ENCODE data around the gene PLCD3. TPM values are rescaled to one million over a fixed set of nuclear protein-coding genes. Genes with fewer than 3 reads are reported as not detected.
A peak's percentile ranks its signal among the peaks of the same experiment; 100 is the strongest.

The PLCD3 gene
- total RNA-seq, 4 donors from 2014 or later: 44.7 to 87.1 (median 58.3) TPM

DNA sequence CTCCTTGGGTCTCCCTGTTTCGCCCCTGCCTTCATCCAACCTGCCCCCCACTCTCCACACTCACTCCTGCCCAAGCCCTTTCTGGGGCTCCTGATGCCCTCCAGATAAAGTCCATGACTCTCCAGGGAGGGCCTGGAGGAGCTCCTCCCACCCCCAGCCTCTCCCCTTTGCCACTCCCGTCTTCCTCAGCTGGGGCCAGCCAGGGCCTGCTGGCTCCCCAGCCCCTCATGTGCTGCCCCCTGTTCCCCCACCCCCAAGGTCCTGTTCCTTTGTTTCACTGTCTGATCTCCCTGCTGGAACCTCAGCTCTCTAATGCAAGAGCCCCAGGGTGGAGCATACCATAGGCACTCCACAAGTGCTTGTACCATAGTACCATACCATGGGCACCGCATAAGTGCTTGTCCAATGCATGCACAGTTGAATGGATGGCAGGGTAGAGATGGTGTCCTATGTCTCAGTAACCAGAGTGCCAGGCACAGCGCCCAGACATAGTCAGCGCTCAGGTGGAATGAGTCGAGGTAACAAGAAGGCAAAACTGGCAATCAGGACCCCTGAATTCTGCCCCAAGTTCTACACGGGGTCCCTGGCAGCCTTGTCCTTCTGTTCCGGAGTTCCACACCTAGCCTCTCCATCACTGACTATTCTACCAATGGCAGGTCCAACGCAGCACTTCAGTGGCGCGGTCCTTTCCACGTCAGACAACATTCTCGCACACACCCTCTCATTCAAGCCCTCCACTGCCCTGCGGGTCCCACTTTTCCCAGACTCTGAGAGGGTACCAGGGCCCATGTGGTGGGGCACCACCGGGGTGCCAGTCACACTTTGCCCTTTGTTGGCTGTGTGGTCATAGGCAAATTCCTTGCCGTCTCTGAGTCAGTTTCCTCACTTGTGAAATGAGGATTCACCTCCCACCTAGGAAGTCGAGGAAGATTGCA lies 1.4 kb downstream of the PLCD3 start:
- Histone ChIP-seq H3K36me3 (no peaks in the 10 kb centered on the region), H3K4me1 (peaks cover 61% of the 10 kb centered on the region), H3K4me3 (peak overlapping the region; percentile 96), H3K27ac (no peak overlapping the region), H3K27me3 (no peaks in the 10 kb centered on the region), H3K9me3 (no peaks in the 10 kb centered on the region)
- TF ChIP-seq EP300 (IDR thresholded peaks at IDR 0.05) (no peak), POLR2AphosphoS5 (IDR thresholded peaks at IDR 0.05) (no peak), POLR2A (IDR thresholded peaks at IDR 0.05) (no peak)
- TF ChIP-seq, protein P1, sequence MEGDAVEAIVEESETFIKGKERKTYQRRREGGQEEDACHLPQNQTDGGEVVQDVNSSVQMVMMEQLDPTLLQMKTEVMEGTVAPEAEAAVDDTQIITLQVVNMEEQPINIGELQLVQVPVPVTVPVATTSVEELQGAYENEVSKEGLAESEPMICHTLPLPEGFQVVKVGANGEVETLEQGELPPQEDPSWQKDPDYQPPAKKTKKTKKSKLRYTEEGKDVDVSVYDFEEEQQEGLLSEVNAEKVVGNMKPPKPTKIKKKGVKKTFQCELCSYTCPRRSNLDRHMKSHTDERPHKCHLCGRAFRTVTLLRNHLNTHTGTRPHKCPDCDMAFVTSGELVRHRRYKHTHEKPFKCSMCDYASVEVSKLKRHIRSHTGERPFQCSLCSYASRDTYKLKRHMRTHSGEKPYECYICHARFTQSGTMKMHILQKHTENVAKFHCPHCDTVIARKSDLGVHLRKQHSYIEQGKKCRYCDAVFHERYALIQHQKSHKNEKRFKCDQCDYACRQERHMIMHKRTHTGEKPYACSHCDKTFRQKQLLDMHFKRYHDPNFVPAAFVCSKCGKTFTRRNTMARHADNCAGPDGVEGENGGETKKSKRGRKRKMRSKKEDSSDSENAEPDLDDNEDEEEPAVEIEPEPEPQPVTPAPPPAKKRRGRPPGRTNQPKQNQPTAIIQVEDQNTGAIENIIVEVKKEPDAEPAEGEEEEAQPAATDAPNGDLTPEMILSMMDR (IDR thresholded peaks at IDR 0.05): no peak
- WGBS: 64% methylated on average over 16 of the region's 17 CpGs
- no peak for DNase-seq (ENCODE audit: low spot score in 2 of 2)

DNA sequence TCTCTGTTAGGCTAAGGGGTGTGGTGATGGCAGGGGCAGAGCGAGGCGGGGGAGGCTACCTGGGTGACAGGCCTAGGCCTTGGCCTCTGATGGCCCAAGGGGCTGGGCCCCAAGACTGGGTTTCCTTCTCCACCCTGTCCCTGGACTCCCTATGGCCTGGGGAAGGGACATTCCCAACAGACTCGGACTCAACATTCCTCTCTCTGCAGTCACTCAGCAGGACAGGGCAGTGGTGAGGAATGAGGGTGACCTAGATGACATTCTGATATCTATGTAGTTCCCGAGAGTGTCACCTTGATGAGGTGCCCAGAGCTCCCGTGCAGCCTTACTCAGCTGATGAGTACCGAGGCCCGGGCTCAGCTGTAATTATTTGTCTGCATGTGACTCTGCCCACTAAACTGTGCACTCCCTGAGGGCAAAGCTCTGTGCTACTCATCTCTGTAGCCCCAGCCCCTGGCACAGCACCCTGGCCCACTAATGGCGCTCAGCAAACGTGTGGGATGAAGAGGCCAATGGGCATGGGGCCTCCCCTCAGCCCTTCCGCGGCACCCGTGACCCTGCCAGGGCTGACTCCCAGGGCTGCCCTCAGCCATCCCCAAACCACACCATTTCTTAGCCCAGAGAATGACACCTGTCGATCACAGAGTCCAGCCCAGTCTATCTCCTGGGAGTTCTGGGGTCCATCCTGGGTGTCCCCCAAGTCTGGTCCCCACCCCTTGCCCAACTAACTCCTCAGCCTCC lies 2.2 kb downstream of the PLCD3 start:
- peaks cover 58% of the 10 kb centered on the region for H3K4me1 ChIP-seq
- H3K4me3 ChIP-seq: peak overlapping the region; percentile 96
- peak overlapping the region; percentile 12 for H3K27ac ChIP-seq
- 64% methylated on average over 12 of the region's 13 CpGs for WGBS
- TF ChIP-seq, protein P1 (IDR thresholded peaks at IDR 0.05): no peak
- H3K36me3 ChIP-seq: no peaks in the 10 kb centered on the region
- DNase-seq (ENCODE audit: low spot score in 2 of 2): no peak
- H3K9me3 ChIP-seq: no peaks in the 10 kb centered on the region
- H3K27me3 ChIP-seq: no peaks in the 10 kb centered on the region

DNA sequence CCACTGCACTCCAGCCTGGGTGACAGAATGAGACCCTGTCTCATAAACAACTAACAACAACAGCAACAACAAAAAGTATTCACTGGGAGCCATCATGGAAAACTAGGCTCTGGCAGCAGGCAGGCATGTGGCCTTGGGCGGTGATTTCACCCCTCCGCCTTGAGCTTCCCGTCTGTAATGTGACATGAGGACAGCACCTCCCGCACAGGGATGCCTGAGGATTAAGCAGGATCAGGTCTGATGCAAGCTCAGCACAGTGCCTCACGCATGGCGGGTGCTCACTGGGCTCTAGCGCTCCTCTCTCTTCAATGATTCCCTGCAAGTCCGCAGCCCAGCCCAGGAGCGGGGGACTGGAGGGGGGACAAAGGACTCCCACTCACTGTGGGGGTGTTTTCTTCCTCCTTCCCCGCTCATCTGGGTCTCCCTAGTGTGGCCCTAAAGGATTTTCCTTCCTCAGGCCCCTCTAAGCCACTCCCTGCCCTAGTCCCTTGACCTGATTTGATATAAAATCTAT lies 2.8 kb downstream of the PLCD3 start:
- Histone ChIP-seq H3K9me3 (no peaks in the 10 kb centered on the region), H3K27ac (peak overlapping the region; percentile 12), H3K27me3 (no peaks in the 10 kb centered on the region), H3K36me3 (no peaks in the 10 kb centered on the region), H3K4me1 (peaks cover 63% of the 10 kb centered on the region), H3K4me3 (no peak overlapping the region)
- 60% methylated on average over 8 of the region's 10 CpGs for WGBS
- no peak for DNase-seq (ENCODE audit: low spot score in 2 of 2)
- no peak for TF ChIP-seq POLR2A (IDR thresholded peaks at IDR 0.05)
- TF ChIP-seq, protein P1 (IDR thresholded peaks at IDR 0.05): no peak
- TF ChIP-seq POLR2AphosphoS5 (IDR thresholded peaks at IDR 0.05): no peak
- no peak for TF ChIP-seq EP300 (IDR thresholded peaks at IDR 0.05)

DNA sequence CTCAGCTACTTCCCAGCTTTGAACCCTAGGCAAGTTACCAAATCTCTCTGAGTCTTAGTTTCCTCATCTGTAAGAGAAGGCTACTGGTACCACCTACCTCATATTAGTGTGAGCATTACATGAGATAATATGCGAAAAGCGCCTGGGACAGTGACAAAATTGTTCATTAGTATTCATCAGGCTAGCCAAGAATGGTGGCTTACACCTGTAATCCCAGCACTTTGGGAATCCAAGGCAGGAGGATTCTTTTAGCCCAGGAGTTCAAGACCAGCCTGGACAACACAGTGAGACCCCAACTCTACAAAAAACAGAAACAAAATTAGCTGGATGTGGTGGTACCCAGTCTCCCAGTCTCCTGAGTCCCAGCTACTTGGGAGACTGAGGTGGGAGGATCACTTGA lies 3.3 kb downstream of the PLCD3 start:
- Histone ChIP-seq H3K9me3 (no peaks in the 10 kb centered on the region), H3K4me3 (no peak overlapping the region), H3K36me3 (no peaks in the 10 kb centered on the region), H3K4me1 (peaks cover 68% of the 10 kb centered on the region), H3K27ac (peak overlapping the region; percentile 20), H3K27me3 (no peaks in the 10 kb centered on the region)
- no peak for DNase-seq (ENCODE audit: low spot score in 2 of 2)
- TF ChIP-seq EP300 (IDR thresholded peaks at IDR 0.05) (no peak), POLR2AphosphoS5 (IDR thresholded peaks at IDR 0.05) (no peak), POLR2A (IDR thresholded peaks at IDR 0.05) (no peak)
- TF ChIP-seq, protein P1 (IDR thresholded peaks at IDR 0.05): no peak
- WGBS: 90% methylated on average over 2 of the region's 2 CpGs

DNA sequence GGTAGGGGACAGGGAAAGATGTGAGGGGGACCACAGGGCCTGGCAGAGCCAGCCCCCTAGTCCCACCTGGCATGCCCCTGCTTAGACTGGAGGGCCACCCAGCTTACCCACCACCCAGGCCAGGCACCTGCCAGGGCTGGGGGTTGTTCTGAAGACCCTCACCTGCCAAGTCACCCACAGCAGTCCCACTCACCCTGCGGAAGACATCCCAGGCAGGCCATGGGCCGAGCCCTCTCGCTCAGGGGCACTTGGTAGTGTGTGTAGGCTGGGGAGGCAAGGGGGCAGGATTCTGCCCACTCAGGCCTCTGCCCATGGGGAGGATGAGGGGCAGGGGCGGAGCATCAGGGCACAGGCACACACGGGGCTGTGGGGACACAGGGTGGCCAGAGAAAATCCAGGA lies 4.0 kb downstream of the PLCD3 start:
- Histone ChIP-seq H3K9me3 (no peaks in the 10 kb centered on the region), H3K4me3 (no peak overlapping the region), H3K27ac (peak overlapping the region; percentile 61), H3K36me3 (no peaks in the 10 kb centered on the region), H3K27me3 (no peaks in the 10 kb centered on the region), H3K4me1 (peaks cover 74% of the 10 kb centered on the region)
- DNase-seq (ENCODE audit: low spot score in 2 of 2): no peak
- no peak for TF ChIP-seq POLR2AphosphoS5 (IDR thresholded peaks at IDR 0.05)
- no peak for TF ChIP-seq EP300 (IDR thresholded peaks at IDR 0.05)
- TF ChIP-seq, protein P1 (IDR thresholded peaks at IDR 0.05): no peak
- TF ChIP-seq POLR2A (IDR thresholded peaks at IDR 0.05): no peak
- 79% methylated on average over 4 of the region's 5 CpGs for WGBS

All from suprapubic skin (tissue), 4 donors.